RPMI8226 (cell line): ENCODE data around the gene BRWD1.
"Not testable (repeated sequence)": the region's sequence is repeated elsewhere in the genome, so short reads cannot be mapped to it uniquely, and the experiment has no call there.

Source experiments
- DNase-seq: peaks from one replicate; pipeline ENCODE4 v3.0.0-alpha.2; 2015

BRWD1 gene

GRCh38 chr21:39161064-39161463 lies 152.4 kb downstream of the BRWD1 start:
- DNase-seq: no peak

GRCh38 chr21:39159342-39160063 lies 153.9 kb downstream of the BRWD1 start:
- DNase-seq: peak; percentile 42

- DNase-seq: not testable (repeated sequence)
Measured at GRCh38 chr21:39157241-39157640, 156.2 kb downstream of the BRWD1 start.

- no peak for DNase-seq
Measured at GRCh38 chr21:39156024-39156423, 157.4 kb downstream of the BRWD1 start.

GRCh38 chr21:39155578-39155977 lies 157.9 kb downstream of the BRWD1 start:
- no peak for DNase-seq

GRCh38 chr21:39153842-39154241 lies 159.6 kb downstream of the BRWD1 start:
- no peak for DNase-seq

- DNase-seq: peak; percentile 59
Measured at GRCh38 chr21:39153373-39153772, 160.1 kb downstream of the BRWD1 start.

GRCh38 chr21:39152271-39152670 lies 161.2 kb downstream of the BRWD1 start:
- no peak for DNase-seq

GRCh38 chr21:39150877-39151276 lies 162.6 kb downstream of the BRWD1 start:
- DNase-seq: no peak

- no peak for DNase-seq
Measured at GRCh38 chr21:39150316-39150715, 163.1 kb downstream of the BRWD1 start.

GRCh38 chr21:39149882-39150281 lies 163.6 kb downstream of the BRWD1 start:
- DNase-seq: no peak

GRCh38 chr21:39148975-39149374 lies 164.5 kb downstream of the BRWD1 start:
- no peak for DNase-seq

GRCh38 chr21:39144191-39144590 lies 169.2 kb downstream of the BRWD1 start:
- DNase-seq: no peak

- DNase-seq: no peak
Measured at GRCh38 chr21:39142972-39143371, 170.5 kb downstream of the BRWD1 start.

- DNase-seq: no peak
Measured at GRCh38 chr21:39141502-39141901, 171.9 kb downstream of the BRWD1 start.

GRCh38 chr21:39137248-39138178 lies 175.9 kb downstream of the BRWD1 start:
- DNase-seq: peak; percentile 77

GRCh38 chr21:39136711-39137110 lies 176.7 kb downstream of the BRWD1 start:
- DNase-seq: no peak

GRCh38 chr21:39136138-39136537 lies 177.3 kb downstream of the BRWD1 start:
- DNase-seq: peak; percentile 53

- DNase-seq: no peak
Measured at GRCh38 chr21:39134288-39134810, 179.1 kb downstream of the BRWD1 start.
